GM18909 (cell line): ENCODE measurements around the gene CYB5D1.
"Not testable (repeated sequence)": the region's sequence is repeated elsewhere in the genome, so short reads cannot be mapped to it uniquely, and the experiment has no call there.

Experiments
- ATAC-seq: cut with Tn5 transposase; IDR thresholded peaks from one replicate; pipeline ENCODE4 v1.9.1; 2021; ENCODE audit warnings: mild to moderate bottlenecking; ENCODE audit not compliant: unreplicated experiment, poor library complexity

Gene CYB5D1

GRCh38 chr17:7854851-7855659 lies 2.7 kb upstream of the CYB5D1 start, which contains the start of gene TMEM88:
Gene TMEM88 (plus strand): TSS chr17:7855066. CDS start chr17:7855075, 9 bp downstream.
- ATAC-seq, result no peak

- no peak for ATAC-seq
Observed at GRCh38 chr17:7855660-7856010, 2.2 kb upstream of the CYB5D1 start.

GRCh38 chr17:7856011-7856810 lies 1.6 kb upstream of the CYB5D1 start:
- no peak for ATAC-seq

- peak; percentile 79 for ATAC-seq
Observed at GRCh38 chr17:7856811-7857712, 741 bp upstream of the CYB5D1 start, which contains the start of gene NAA38. Gene NAA38 (minus strand): TSS chr17:7857559. CDS start chr17:7857463, 96 bp downstream.

- no peak for ATAC-seq
Observed at GRCh38 chr17:7858522-7858810, 663 bp downstream of the CYB5D1 start.

- ATAC-seq, result no peak
Observed at GRCh38 chr17:7859028-7859427, 1.2 kb downstream of the CYB5D1 start.

- no peak for ATAC-seq
Observed at GRCh38 chr17:7862692-7863437, 5.1 kb downstream of the CYB5D1 start.

GRCh38 chr17:7864384-7864783 lies 6.6 kb downstream of the CYB5D1 start:
- ATAC-seq, result not testable (repeated sequence)

- ATAC-seq, result no peak
Observed at GRCh38 chr17:7864995-7865650, 7.3 kb downstream of the CYB5D1 start.

GRCh38 chr17:7867881-7868329 lies 10.1 kb downstream of the CYB5D1 start:
- no peak for ATAC-seq

- ATAC-seq, result no peak
Observed at GRCh38 chr17:7873051-7873450, 15.2 kb downstream of the CYB5D1 start.

GRCh38 chr17:7875804-7876370 lies 18.1 kb downstream of the CYB5D1 start:
- ATAC-seq, result no peak

GRCh38 chr17:7878234-7878633 lies 20.4 kb downstream of the CYB5D1 start:
- no peak for ATAC-seq

- ATAC-seq, result no peak
Observed at GRCh38 chr17:7880076-7880868, 22.5 kb downstream of the CYB5D1 start.

GRCh38 chr17:7881276-7882054 lies 23.7 kb downstream of the CYB5D1 start:
- no peak for ATAC-seq

- ATAC-seq, result no peak
Observed at GRCh38 chr17:7882068-7882467, 24.3 kb downstream of the CYB5D1 start.

- ATAC-seq, result no peak
Observed at GRCh38 chr17:7882629-7883028, 24.8 kb downstream of the CYB5D1 start.
